ENCODE results near the gene CNTNAP2. TPM values are rescaled to one million over a fixed set of nuclear protein-coding genes. Genes with fewer than 3 reads are reported as not detected.
"Not testable (repeated sequence)": the region's sequence is repeated elsewhere in the genome, so short reads cannot be mapped to it uniquely, and the experiment has no call there.

The CNTNAP2 gene
- total and polyA plus RNA-seq, 4 donors: not detected

GRCh38 chr7:148437043-148437442, 2320.4 kb downstream of the CNTNAP2 start:
- ATAC-seq (ENCODE audit: low FRiP score): no peak
- Histone ChIP-seq H3K9me3 (ENCODE audit: control insufficient read depth, low read length) (peaks cover 2% of the 10 kb centered on the region), H3K36me3 (ENCODE audit: control insufficient read depth in 1 of 2, insufficient read depth in 2 of 2, low read length in 1 of 2) (no peaks in the 10 kb centered on the region), H3K27ac (ENCODE audit: low read depth in 1 of 2, low read length in 2 of 2) (no peak overlapping the region), H3K27me3 (ENCODE audit: control insufficient read depth in 1 of 2, insufficient read depth in 2 of 2, low read length in 1 of 2) (no peaks in the 10 kb centered on the region), H3K4me3 (ENCODE audit: low read length in 2 of 2) (no peak overlapping the region), H3K4me1 (ENCODE audit: control insufficient read depth in 1 of 2, insufficient read depth in 2 of 2, low read length in 2 of 2) (no peaks in the 10 kb centered on the region)
- WGBS, 2 donors: 95 to 96% methylated on average over 4 of the region's 4 CpGs
- no peak for DNase-seq
- intact Hi-C loops (cut with DNase I): no loop called here

- Histone ChIP-seq H3K4me1 (ENCODE audit: control insufficient read depth in 1 of 2, insufficient read depth in 2 of 2, low read length in 2 of 2) (no peaks in the 10 kb centered on the region), H3K4me3 (ENCODE audit: low read length in 2 of 2) (no peak overlapping the region), H3K27me3 (ENCODE audit: control insufficient read depth in 1 of 2, insufficient read depth in 2 of 2, low read length in 1 of 2) (no peaks in the 10 kb centered on the region), H3K9me3 (ENCODE audit: control insufficient read depth, low read length) (peaks cover 5% of the 10 kb centered on the region), H3K27ac (ENCODE audit: low read depth in 1 of 2, low read length in 2 of 2) (no peak overlapping the region), H3K36me3 (ENCODE audit: control insufficient read depth in 1 of 2, insufficient read depth in 2 of 2, low read length in 1 of 2) (no peaks in the 10 kb centered on the region)
- DNase-seq (no peak), ATAC-seq (ENCODE audit: low FRiP score) (no peak)
- 60 to 77% methylated on average over 8 of the region's 8 CpGs for WGBS, 2 donors
- intact Hi-C loops (cut with DNase I): no loop called here
These were observed 2325.6 kb downstream of the CNTNAP2 start for GRCh38 chr7:148442141-148442655.

- Histone ChIP-seq H3K4me1 (ENCODE audit: control insufficient read depth in 1 of 2, insufficient read depth in 2 of 2, low read length in 2 of 2) (no peaks in the 10 kb centered on the region), H3K27ac (ENCODE audit: low read depth in 1 of 2, low read length in 2 of 2) (no peak overlapping the region), H3K27me3 (ENCODE audit: control insufficient read depth in 1 of 2, insufficient read depth in 2 of 2, low read length in 1 of 2) (no peaks in the 10 kb centered on the region), H3K9me3 (ENCODE audit: control insufficient read depth, low read length) (peaks cover 4% of the 10 kb centered on the region), H3K36me3 (ENCODE audit: control insufficient read depth in 1 of 2, insufficient read depth in 2 of 2, low read length in 1 of 2) (no peaks in the 10 kb centered on the region), H3K4me3 (ENCODE audit: low read length in 2 of 2) (no peak overlapping the region)
- WGBS, 2 donors: 32 to 45% methylated on average over 6 of the region's 6 CpGs
- intact Hi-C loops (cut with DNase I): no loop called here
- DNase-seq (no peak), ATAC-seq (ENCODE audit: low FRiP score) (no peak)
These were observed 2326.3 kb downstream of the CNTNAP2 start for GRCh38 chr7:148442933-148443332.

GRCh38 chr7:148445260-148446044, 2328.9 kb downstream of the CNTNAP2 start:
- 96 to 98% methylated on average over 42 of the region's 42 CpGs for WGBS, 2 donors
- H3K27me3 ChIP-seq (ENCODE audit: control insufficient read depth in 1 of 2, insufficient read depth in 2 of 2, low read length in 1 of 2): no peaks in the 10 kb centered on the region
- H3K9me3 ChIP-seq (ENCODE audit: control insufficient read depth, low read length): peaks cover 4% of the 10 kb centered on the region
- intact Hi-C loops (cut with DNase I): no loop called here
- DNase-seq (no peak), ATAC-seq (ENCODE audit: low FRiP score) (no peak)
- H3K36me3 ChIP-seq (ENCODE audit: control insufficient read depth in 1 of 2, insufficient read depth in 2 of 2, low read length in 1 of 2): no peaks in the 10 kb centered on the region
- no peak overlapping the region for H3K4me3 ChIP-seq (ENCODE audit: low read length in 2 of 2)
- no peak overlapping the region for H3K27ac ChIP-seq (ENCODE audit: low read depth in 1 of 2, low read length in 2 of 2)
- H3K4me1 ChIP-seq (ENCODE audit: control insufficient read depth in 1 of 2, insufficient read depth in 2 of 2, low read length in 2 of 2): no peaks in the 10 kb centered on the region

GRCh38 chr7:148447221-148447849, 2330.7 kb downstream of the CNTNAP2 start:
- no peak overlapping the region for H3K4me3 ChIP-seq (ENCODE audit: low read length in 2 of 2)
- no peaks in the 10 kb centered on the region for H3K4me1 ChIP-seq (ENCODE audit: control insufficient read depth in 1 of 2, insufficient read depth in 2 of 2, low read length in 2 of 2)
- H3K36me3 ChIP-seq (ENCODE audit: control insufficient read depth in 1 of 2, insufficient read depth in 2 of 2, low read length in 1 of 2): no peaks in the 10 kb centered on the region
- no peak overlapping the region for H3K27ac ChIP-seq (ENCODE audit: low read depth in 1 of 2, low read length in 2 of 2)
- ATAC-seq (ENCODE audit: low FRiP score) (no peak), DNase-seq (no peak)
- 33 to 40% methylated on average over 4 of the region's 4 CpGs for WGBS, 2 donors
- no peaks in the 10 kb centered on the region for H3K27me3 ChIP-seq (ENCODE audit: control insufficient read depth in 1 of 2, insufficient read depth in 2 of 2, low read length in 1 of 2)
- intact Hi-C loops (cut with DNase I): no loop called here
- H3K9me3 ChIP-seq (ENCODE audit: control insufficient read depth, low read length): peaks cover 4% of the 10 kb centered on the region

DNA sequence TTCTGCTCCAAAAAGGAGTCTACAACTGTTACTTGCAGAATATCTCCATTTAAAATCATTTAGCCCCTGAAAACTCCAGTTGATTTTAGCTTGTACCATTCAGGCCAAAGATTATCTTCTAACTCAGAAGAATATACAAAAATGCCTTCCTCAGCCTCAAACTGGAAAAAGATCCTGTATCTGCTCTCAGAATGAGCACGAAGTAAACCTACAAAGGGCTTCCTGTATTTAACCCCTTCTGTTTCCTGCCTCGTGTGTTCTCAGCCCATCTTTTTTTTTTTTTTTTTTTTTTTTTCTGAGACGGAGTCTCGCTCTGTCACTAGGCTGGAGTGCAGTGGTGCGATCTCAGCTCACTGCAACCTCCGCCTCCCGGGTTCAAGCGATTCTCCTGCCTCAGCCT, 2334.9 kb downstream of the CNTNAP2 start:
- H3K4me1 ChIP-seq (ENCODE audit: control insufficient read depth in 1 of 2, insufficient read depth in 2 of 2, low read length in 2 of 2); DNase-seq; H3K27me3 ChIP-seq (ENCODE audit: control insufficient read depth in 1 of 2, insufficient read depth in 2 of 2, low read length in 1 of 2); ATAC-seq (ENCODE audit: low FRiP score); H3K4me3 ChIP-seq (ENCODE audit: low read length in 2 of 2); H3K9me3 ChIP-seq (ENCODE audit: control insufficient read depth, low read length); H3K27ac ChIP-seq (ENCODE audit: low read depth in 1 of 2, low read length in 2 of 2); intact Hi-C loops (cut with DNase I); H3K36me3 ChIP-seq (ENCODE audit: control insufficient read depth in 1 of 2, insufficient read depth in 2 of 2, low read length in 1 of 2): not testable (repeated sequence)
- 81 to 84% methylated on average over 8 of the region's 8 CpGs for WGBS, 2 donors

DNA sequence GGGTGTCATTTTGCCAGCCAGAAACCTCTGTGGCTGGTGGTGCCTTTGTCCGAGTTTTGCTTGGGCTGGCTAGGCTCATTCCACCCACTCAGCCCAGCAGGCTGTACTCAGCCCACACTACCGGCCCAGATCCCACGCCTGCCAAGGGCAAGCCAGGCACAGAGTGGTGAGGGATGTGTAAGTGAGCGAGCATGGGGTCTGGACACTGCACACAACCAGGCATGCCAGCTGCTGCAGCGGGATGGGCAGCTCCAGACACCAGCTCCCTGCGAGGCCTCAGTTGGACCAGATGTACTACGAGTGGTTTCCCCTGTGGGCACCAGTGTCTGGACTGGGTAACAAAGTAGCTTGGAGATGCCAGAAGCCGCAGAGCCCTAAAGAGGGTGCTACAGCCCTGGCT, 2339.8 kb downstream of the CNTNAP2 start:
- no peaks in the 10 kb centered on the region for H3K4me1 ChIP-seq (ENCODE audit: control insufficient read depth in 1 of 2, insufficient read depth in 2 of 2, low read length in 2 of 2)
- WGBS, 2 donors: 78 to 80% methylated on average over 8 of the region's 8 CpGs
- H3K4me3 ChIP-seq (ENCODE audit: low read length in 2 of 2): no peak overlapping the region
- ATAC-seq (ENCODE audit: low FRiP score) (no peak), DNase-seq (no peak)
- H3K27ac ChIP-seq (ENCODE audit: low read depth in 1 of 2, low read length in 2 of 2): no peak overlapping the region
- H3K27me3 ChIP-seq (ENCODE audit: control insufficient read depth in 1 of 2, insufficient read depth in 2 of 2, low read length in 1 of 2): no peaks in the 10 kb centered on the region
- H3K9me3 ChIP-seq (ENCODE audit: control insufficient read depth, low read length): no peaks in the 10 kb centered on the region
- intact Hi-C loops (cut with DNase I): no loop called here
- H3K36me3 ChIP-seq (ENCODE audit: control insufficient read depth in 1 of 2, insufficient read depth in 2 of 2, low read length in 1 of 2): no peaks in the 10 kb centered on the region

- Histone ChIP-seq H3K9me3 (ENCODE audit: control insufficient read depth, low read length) (no peaks in the 10 kb centered on the region), H3K4me1 (ENCODE audit: control insufficient read depth in 1 of 2, insufficient read depth in 2 of 2, low read length in 2 of 2) (no peaks in the 10 kb centered on the region), H3K27me3 (ENCODE audit: control insufficient read depth in 1 of 2, insufficient read depth in 2 of 2, low read length in 1 of 2) (no peaks in the 10 kb centered on the region), H3K4me3 (ENCODE audit: low read length in 2 of 2) (no peak overlapping the region), H3K36me3 (ENCODE audit: control insufficient read depth in 1 of 2, insufficient read depth in 2 of 2, low read length in 1 of 2) (no peaks in the 10 kb centered on the region), H3K27ac (ENCODE audit: low read depth in 1 of 2, low read length in 2 of 2) (no peak overlapping the region)
- intact Hi-C loops (cut with DNase I): no loop called here
- ATAC-seq (ENCODE audit: low FRiP score) (peak; percentile 44), DNase-seq (no peak)
- 88 to 93% methylated on average over 10 of the region's 10 CpGs for WGBS, 2 donors
These were observed 2340.8 kb downstream of the CNTNAP2 start for GRCh38 chr7:148457310-148457921.

Measured in aorta (tissue), 5 donors.